ENCODE results near the gene USP21.

USP21 gene

GRCh38 chr1:161179698-161180097 lies 20.4 kb downstream of the USP21 start:
- TF ChIP-seq NFIC (IDR thresholded peaks at IDR 0.05) (no peak), TAF1 (IDR thresholded peaks at IDR 0.05; ENCODE audit: low read depth) (no peak), YY1 (IDR thresholded peaks at IDR 0.05; ENCODE audit: low read depth) (no peak), TEAD4 (IDR thresholded peaks at IDR 0.05) (no peak), MAX (IDR thresholded peaks at IDR 0.05) (no peak), ZBTB7A (IDR thresholded peaks at IDR 0.05; ENCODE audit: low read depth) (no peak), RAD21 (IDR thresholded peaks at IDR 0.05; ENCODE audit: low read depth) (no peak), FOXM1 (IDR thresholded peaks at IDR 0.05; ENCODE audit: borderline replicate concordance, low read depth) (no peak), USF1 (IDR thresholded peaks at IDR 0.05) (no peak), TCF12 (IDR thresholded peaks at IDR 0.05; ENCODE audit: low read depth) (no peak), CREB1 (IDR thresholded peaks at IDR 0.05; ENCODE audit: low read depth) (no peak), REST (IDR thresholded peaks at IDR 0.05; ENCODE audit: low read depth) (no peak), CEBPB (IDR thresholded peaks at IDR 0.05) (no peak), EGR1 (IDR thresholded peaks at IDR 0.05) (no peak), EP300 (IDR thresholded peaks at IDR 0.05; ENCODE audit: borderline replicate concordance) (no peak)

GRCh38 chr1:161180639-161181038 lies 21.3 kb downstream of the USP21 start:
- TF ChIP-seq RAD21 (IDR thresholded peaks at IDR 0.05; ENCODE audit: low read depth), result 0 out of 2 replicates have a peak, but pooled peaks have one; percentile 15
- no peak for TF ChIP-seq TEAD4 (IDR thresholded peaks at IDR 0.05)

- no peak for TF ChIP-seq CREB1 (IDR thresholded peaks at IDR 0.05; ENCODE audit: low read depth)
- no peak for TF ChIP-seq USF1 (IDR thresholded peaks at IDR 0.05)
Observed at GRCh38 chr1:161182214-161182613, 22.9 kb downstream of the USP21 start.

- TF ChIP-seq NFIC (IDR thresholded peaks at IDR 0.05), result no peak
- no peak for TF ChIP-seq ZBTB7A (IDR thresholded peaks at IDR 0.05; ENCODE audit: low read depth)
- TF ChIP-seq USF1 (IDR thresholded peaks at IDR 0.05), result no peak
- no peak for TF ChIP-seq FOXM1 (IDR thresholded peaks at IDR 0.05; ENCODE audit: borderline replicate concordance, low read depth)
- no peak for TF ChIP-seq TEAD4 (IDR thresholded peaks at IDR 0.05)
Observed at GRCh38 chr1:161185282-161185682, 26.0 kb downstream of the USP21 start.

GRCh38 chr1:161185732-161186311 lies 26.5 kb downstream of the USP21 start:
- no peak for TF ChIP-seq REST (IDR thresholded peaks at IDR 0.05; ENCODE audit: low read depth)
- no peak for TF ChIP-seq USF1 (IDR thresholded peaks at IDR 0.05)
- no peak for TF ChIP-seq TAF1 (IDR thresholded peaks at IDR 0.05; ENCODE audit: low read depth)
- no peak for TF ChIP-seq ZBTB7A (IDR thresholded peaks at IDR 0.05; ENCODE audit: low read depth)
- no peak for TF ChIP-seq MAX (IDR thresholded peaks at IDR 0.05)
- no peak for TF ChIP-seq EP300 (IDR thresholded peaks at IDR 0.05; ENCODE audit: borderline replicate concordance)
- TF ChIP-seq NFIC (IDR thresholded peaks at IDR 0.05), result no peak
- no peak for TF ChIP-seq RAD21 (IDR thresholded peaks at IDR 0.05; ENCODE audit: low read depth)
- TF ChIP-seq TCF12 (IDR thresholded peaks at IDR 0.05; ENCODE audit: low read depth), result no peak
- TF ChIP-seq CEBPB (IDR thresholded peaks at IDR 0.05), result no peak
- no peak for TF ChIP-seq YY1 (IDR thresholded peaks at IDR 0.05; ENCODE audit: low read depth)
- TF ChIP-seq TEAD4 (IDR thresholded peaks at IDR 0.05), result no peak
- no peak for TF ChIP-seq EGR1 (IDR thresholded peaks at IDR 0.05)

- TF ChIP-seq CREB1 (IDR thresholded peaks at IDR 0.05; ENCODE audit: low read depth), result no peak
- TF ChIP-seq USF1 (IDR thresholded peaks at IDR 0.05), result no peak
- no peak for TF ChIP-seq TAF1 (IDR thresholded peaks at IDR 0.05; ENCODE audit: low read depth)
- no peak for TF ChIP-seq REST (IDR thresholded peaks at IDR 0.05; ENCODE audit: low read depth)
- TF ChIP-seq TCF12 (IDR thresholded peaks at IDR 0.05; ENCODE audit: low read depth), result no peak
Observed at GRCh38 chr1:161187311-161187710, 28.0 kb downstream of the USP21 start.

All from Ishikawa (cell line).